KMS-11 (cell line): Measurements from ENCODE around the gene LAMTOR4.
A peak's percentile ranks its signal among the peaks of the same experiment; 100 is the strongest.
"Not testable (repeated sequence)": the region's sequence is repeated elsewhere in the genome, so short reads cannot be mapped to it uniquely, and the experiment has no call there.

Experiments used
- H2AFZ ChIP-seq: fragments of 200-600 bp; sonication (generic); 2 replicates; pipeline ENCODE4 v1.6.1; 2016; ENCODE audit warnings: antibody characterized with exemption, mixed run types, low read depth
- H3K27ac ChIP-seq: fragments of 200-600 bp; sonication (generic); 2 replicates; pipeline ENCODE4 v1.6.1; 2016; ENCODE audit warnings: mild to moderate bottlenecking, mixed run types
- H3K27me3 ChIP-seq: fragments of 200-600 bp; sonication (generic); 2 replicates; pipeline ENCODE4 v1.6.1; 2017; ENCODE audit warnings: mild to moderate bottlenecking, low read depth, mixed run types, moderate library complexity; ENCODE audit not compliant: insufficient read depth
- H3K36me3 ChIP-seq: fragments of 200-600 bp; sonication (generic); 2 replicates; pipeline ENCODE4 v1.6.1; 2017; ENCODE audit warnings: mild to moderate bottlenecking, mixed run types; ENCODE audit not compliant: insufficient read depth
- H3K4me1 ChIP-seq: fragments of 200-600 bp; sonication (generic); 2 replicates; pipeline ENCODE4 v1.6.1; 2016; ENCODE audit warnings: mild to moderate bottlenecking, low read depth, mixed run types; ENCODE audit not compliant: poor library complexity, severe bottlenecking
- H3K4me2 ChIP-seq: fragments of 200-600 bp; sonication (generic); 2 replicates; pipeline ENCODE4 v1.7.0; 2016; ENCODE audit warnings: mild to moderate bottlenecking, mixed run types
- H3K4me3 ChIP-seq: fragments of 200-600 bp; sonication (generic); IDR thresholded peaks from 2 replicates; pipeline ENCODE4 v1.6.1; 2017; ENCODE audit warnings: low read depth, low read length, mixed read lengths; ENCODE audit not compliant: insufficient read depth
- H3K79me2 ChIP-seq: fragments of 200-600 bp; sonication (generic); 2 replicates; pipeline ENCODE4 v1.6.1; 2016; ENCODE audit warnings: low read depth, mixed run types; ENCODE audit not compliant: insufficient read depth
- H3K9ac ChIP-seq: fragments of 200-600 bp; sonication (generic); 2 replicates; pipeline ENCODE4 v1.6.1; 2016; ENCODE audit warnings: mild to moderate bottlenecking, mixed run types
- H4K20me1 ChIP-seq: fragments of 200-600 bp; sonication (generic); 2 replicates; pipeline ENCODE4 v1.6.1; 2016; ENCODE audit warnings: mild to moderate bottlenecking, mixed run types; ENCODE audit not compliant: insufficient read depth
- TF ChIP-seq, protein P1 (sequence below): fragments of 200-600 bp; sonication (generic); conservative IDR thresholded peaks from 2 replicates; pipeline ENCODE4 v1.6.1; 2017; ENCODE audit warnings: low read depth, mild to moderate bottlenecking, antibody characterized with exemption, low read length, moderate library complexity, mixed read lengths

The LAMTOR4 gene

GRCh38 chr7:100141555-100141949 lies 7.2 kb upstream of the LAMTOR4 start:
- Histone ChIP-seq H2AFZ (peak overlapping the region; percentile 14; the same call in 1 of the 2 replicates), H3K4me2 (no peak overlapping the region)

GRCh38 chr7:100142461-100142860 lies 6.3 kb upstream of the LAMTOR4 start:
- H2AFZ ChIP-seq: no peak overlapping the region
- no peaks in the 10 kb centered on the region for H3K79me2 ChIP-seq
- H3K27me3 ChIP-seq: no peaks in the 10 kb centered on the region
- TF ChIP-seq, protein P1, sequence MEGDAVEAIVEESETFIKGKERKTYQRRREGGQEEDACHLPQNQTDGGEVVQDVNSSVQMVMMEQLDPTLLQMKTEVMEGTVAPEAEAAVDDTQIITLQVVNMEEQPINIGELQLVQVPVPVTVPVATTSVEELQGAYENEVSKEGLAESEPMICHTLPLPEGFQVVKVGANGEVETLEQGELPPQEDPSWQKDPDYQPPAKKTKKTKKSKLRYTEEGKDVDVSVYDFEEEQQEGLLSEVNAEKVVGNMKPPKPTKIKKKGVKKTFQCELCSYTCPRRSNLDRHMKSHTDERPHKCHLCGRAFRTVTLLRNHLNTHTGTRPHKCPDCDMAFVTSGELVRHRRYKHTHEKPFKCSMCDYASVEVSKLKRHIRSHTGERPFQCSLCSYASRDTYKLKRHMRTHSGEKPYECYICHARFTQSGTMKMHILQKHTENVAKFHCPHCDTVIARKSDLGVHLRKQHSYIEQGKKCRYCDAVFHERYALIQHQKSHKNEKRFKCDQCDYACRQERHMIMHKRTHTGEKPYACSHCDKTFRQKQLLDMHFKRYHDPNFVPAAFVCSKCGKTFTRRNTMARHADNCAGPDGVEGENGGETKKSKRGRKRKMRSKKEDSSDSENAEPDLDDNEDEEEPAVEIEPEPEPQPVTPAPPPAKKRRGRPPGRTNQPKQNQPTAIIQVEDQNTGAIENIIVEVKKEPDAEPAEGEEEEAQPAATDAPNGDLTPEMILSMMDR: no peak
- no peaks in the 10 kb centered on the region for H3K4me1 ChIP-seq
- no peaks in the 10 kb centered on the region for H4K20me1 ChIP-seq
- H3K36me3 ChIP-seq: no peaks in the 10 kb centered on the region
- H3K4me3 ChIP-seq: no peak overlapping the region
- H3K4me2 ChIP-seq: no peak overlapping the region
- no peak overlapping the region for H3K27ac ChIP-seq
- H3K9ac ChIP-seq: no peak overlapping the region

More at GRCh38 chr7:100141555-100141949, 7.2 kb upstream of the LAMTOR4 start:
- H3K27ac ChIP-seq: no peak overlapping the region
- TF ChIP-seq, protein P1: no peak
- H3K27me3 ChIP-seq: no peaks in the 10 kb centered on the region
- H3K4me1 ChIP-seq: no peaks in the 10 kb centered on the region
- no peaks in the 10 kb centered on the region for H3K79me2 ChIP-seq
- H4K20me1 ChIP-seq: no peaks in the 10 kb centered on the region
- no peaks in the 10 kb centered on the region for H3K36me3 ChIP-seq
- H3K9ac ChIP-seq: no peak overlapping the region
- H3K4me3 ChIP-seq: no peak overlapping the region

DNA sequence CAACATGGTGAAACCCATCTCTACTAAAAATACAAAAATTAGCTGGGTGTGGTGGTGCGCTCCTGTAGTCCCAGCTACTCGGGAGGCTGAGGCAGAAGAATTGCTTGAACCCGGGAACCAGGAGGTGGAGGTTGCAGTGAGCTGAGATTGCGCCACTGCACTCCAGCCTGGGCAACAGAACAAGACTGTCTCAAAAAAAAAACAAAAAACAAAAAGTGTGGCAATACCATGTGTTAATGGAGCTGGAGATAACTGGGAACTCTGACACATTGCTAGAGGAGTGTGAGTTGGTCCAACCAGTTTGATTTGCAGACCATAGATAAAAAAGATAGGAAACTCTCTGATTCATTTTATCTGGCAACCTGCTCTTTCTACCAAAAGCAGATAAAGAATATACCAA lies 2.4 kb upstream of the LAMTOR4 start:
- H3K27me3 ChIP-seq, H3K4me2 ChIP-seq, H3K27ac ChIP-seq, H3K36me3 ChIP-seq, H3K79me2 ChIP-seq, H4K20me1 ChIP-seq, H3K9ac ChIP-seq, H2AFZ ChIP-seq, H3K4me3 ChIP-seq: not testable (repeated sequence)
- H3K4me1 ChIP-seq: peaks cover 15% of the 10 kb centered on the region

DNA sequence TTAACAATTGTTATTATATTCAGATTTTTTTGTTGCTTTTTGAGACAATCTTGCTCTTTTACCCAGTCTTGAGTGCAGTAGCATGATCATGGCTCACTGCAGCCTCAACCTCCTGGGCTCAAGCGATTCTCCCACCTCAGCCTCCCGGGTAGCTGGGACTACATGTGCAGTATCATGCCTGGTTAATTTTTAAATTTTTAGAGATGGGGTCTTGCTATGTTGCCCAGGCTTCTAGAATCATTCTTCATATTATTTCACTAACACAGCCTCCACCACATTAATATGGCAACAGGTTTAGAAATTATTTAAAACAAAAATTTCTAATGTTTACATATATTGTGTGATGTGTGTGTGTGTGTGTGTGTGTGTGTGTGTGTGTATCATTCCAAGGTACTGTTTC lies 1.4 kb upstream of the LAMTOR4 start:
- Histone ChIP-seq H3K79me2 (no peaks in the 10 kb centered on the region; the same call in 1 of the 2 replicates), H3K36me3 (no peaks in the 10 kb centered on the region), H3K4me1 (peaks cover 15% of the 10 kb centered on the region), H3K9ac (no peak overlapping the region), H2AFZ (no peak overlapping the region), H3K4me2 (no peak overlapping the region), H4K20me1 (no peaks in the 10 kb centered on the region), H3K4me3 (no peak overlapping the region), H3K27me3 (no peaks in the 10 kb centered on the region), H3K27ac (no peak overlapping the region)
- TF ChIP-seq, protein P1: no peak

DNA sequence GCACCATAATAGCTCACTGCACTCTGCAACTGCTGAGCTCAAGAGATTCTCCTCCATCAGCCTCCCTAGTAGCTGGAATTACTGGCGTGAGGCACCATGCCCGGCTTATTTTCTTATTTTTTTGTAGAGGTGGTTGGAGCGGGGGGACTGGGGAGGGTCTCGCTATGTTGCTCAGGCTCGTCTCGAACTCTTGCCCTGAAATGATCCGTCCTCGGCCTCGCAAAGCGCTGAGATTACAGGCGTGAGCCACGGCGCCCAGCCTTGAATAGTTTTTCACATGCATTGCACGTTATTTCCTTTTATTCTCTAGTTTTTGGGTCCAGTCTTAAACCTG lies 526 bp upstream of the LAMTOR4 start:
- no peak overlapping the region for H3K4me3 ChIP-seq
- H3K79me2 ChIP-seq: no peaks in the 10 kb centered on the region; the same call in 1 of the 2 replicates
- peak overlapping the region; percentile 18; the same call in 1 of the 2 replicates for H3K9ac ChIP-seq
- no peaks in the 10 kb centered on the region for H3K27me3 ChIP-seq
- no peaks in the 10 kb centered on the region for H3K36me3 ChIP-seq
- H3K4me1 ChIP-seq: peaks cover 15% of the 10 kb centered on the region
- H3K27ac ChIP-seq: peak overlapping the region; percentile 34; the same call in 1 of the 2 replicates
- TF ChIP-seq, protein P1: no peak
- no peaks in the 10 kb centered on the region for H4K20me1 ChIP-seq
- peak overlapping the region; percentile 69 for H3K4me2 ChIP-seq
- H2AFZ ChIP-seq: peak overlapping the region; percentile 83
